ENCODE results near the gene ATG10. TPM values are rescaled to one million over a fixed set of nuclear protein-coding genes. Genes with fewer than 3 reads are reported as not detected.

Gene ATG10
- total RNA-seq, 1 donor from 2014 or later, result 5.3 TPM

- intact Hi-C loops (cut with micrococcal nuclease), result loop anchor here (1.0 to 5.0 kb wide), 4 partner anchors 314 to 865 kb away; partner anchors contain the start of gene ZCCHC9
- Mint-ChIP-seq H3K4me1 (peaks cover 3% of the 10 kb centered on the region), H3K36me3 (ENCODE audit: low read depth) (no peaks in the 10 kb centered on the region), H3K4me3 (no peak overlapping the region), H3K9me3 (no peaks in the 10 kb centered on the region), H3K27me3 (no peaks in the 10 kb centered on the region), H3K27ac (no peak overlapping the region)
- ChIA-PET CTCF (interaction anchor here (0.7 to 2.3 kb wide), 11 partner anchors 17 to 744 kb away, joined by 3 to 41 read pairs (median 6); partner anchors contain the start of gene SSBP2), POLR2A (interaction anchor here (0.9 kb wide), 1 partner anchor 415 kb away, joined by 5 read pairs; the partner anchor contains the start of gene SSBP2)
- TF ChIP-seq CTCF (IDR thresholded peaks at IDR 0.05), result no peak
- DNase-seq (no peak), ATAC-seq (ENCODE audit: low read depth) (peak; percentile 84)
Measured at GRCh38 chr5:82165740-82166530, 194.1 kb downstream of the ATG10 start.

GRCh38 chr5:82167372-82167935, 195.6 kb downstream of the ATG10 start:
- H3K27ac Mint-ChIP-seq, result no peak overlapping the region
- peaks cover 3% of the 10 kb centered on the region for H3K4me1 Mint-ChIP-seq
- no peak overlapping the region for H3K4me3 Mint-ChIP-seq
- ChIA-PET POLR2A (no interaction called here), CTCF (interaction anchor here (1.0 to 1.4 kb wide), 2 partner anchors 655 to 742 kb away, joined by 3 read pairs; no protein-coding TSS in a partner anchor)
- H3K9me3 Mint-ChIP-seq, result no peaks in the 10 kb centered on the region
- intact Hi-C loops (cut with micrococcal nuclease), result loop anchor here (5.0 kb wide), 1 partner anchor 315 kb away; no protein-coding TSS in a partner anchor
- TF ChIP-seq CTCF (IDR thresholded peaks at IDR 0.05), result no peak
- ATAC-seq (ENCODE audit: low read depth) (no peak), DNase-seq (no peak)
- no peaks in the 10 kb centered on the region for H3K36me3 Mint-ChIP-seq (ENCODE audit: low read depth)
- no peaks in the 10 kb centered on the region for H3K27me3 Mint-ChIP-seq

GRCh38 chr5:82168294-82168693, 196.5 kb downstream of the ATG10 start:
- no peak overlapping the region for H3K27ac Mint-ChIP-seq
- peaks cover 4% of the 10 kb centered on the region for H3K4me1 Mint-ChIP-seq
- intact Hi-C loops (cut with micrococcal nuclease), result loop anchor here (5.0 kb wide), 1 partner anchor 316 kb away; no protein-coding TSS in a partner anchor
- TF ChIP-seq CTCF (IDR thresholded peaks at IDR 0.05), result no peak
- H3K27me3 Mint-ChIP-seq, result no peaks in the 10 kb centered on the region
- CTCF ChIA-PET, result interaction anchor here (0.6 to 1.4 kb wide), 4 partner anchors 13 to 1474 kb away, joined by 3 to 4 read pairs (median 3); no protein-coding TSS in a partner anchor
- H3K9me3 Mint-ChIP-seq, result no peaks in the 10 kb centered on the region
- ATAC-seq (ENCODE audit: low read depth), result no peak
- no peak overlapping the region for H3K4me3 Mint-ChIP-seq
- H3K36me3 Mint-ChIP-seq (ENCODE audit: low read depth), result no peaks in the 10 kb centered on the region
- POLR2A ChIA-PET, result no interaction called here
- no peak for DNase-seq

GRCh38 chr5:82169892-82170291, 198.1 kb downstream of the ATG10 start:
- POLR2A ChIA-PET, result no interaction called here
- H3K4me1 Mint-ChIP-seq, result peaks cover 19% of the 10 kb centered on the region
- H3K4me3 Mint-ChIP-seq, result no peak overlapping the region
- no peak overlapping the region for H3K27ac Mint-ChIP-seq
- CTCF ChIA-PET, result no interaction called here
- ATAC-seq (ENCODE audit: low read depth), result no peak
- TF ChIP-seq CTCF (IDR thresholded peaks at IDR 0.05), result no peak
- H3K9me3 Mint-ChIP-seq, result no peaks in the 10 kb centered on the region
- intact Hi-C loops (cut with micrococcal nuclease), result loop anchor here (5.0 kb wide), 1 partner anchor 318 kb away; no protein-coding TSS in a partner anchor
- H3K27me3 Mint-ChIP-seq, result no peaks in the 10 kb centered on the region
- no peak for DNase-seq
- H3K36me3 Mint-ChIP-seq (ENCODE audit: low read depth), result no peaks in the 10 kb centered on the region

All from activated B cell treated with CpG ODN at 0.5 μM for 24 hours (primary cell).